Stimulated activated CD4-positive, alpha-beta T cell treated with anti-CD3 and anti-CD28 coated beads, Interleukin-4, amount 100 ng/mL, for 48 hours (primary cell): Measurements from ENCODE around the gene ADORA1.
A peak's percentile ranks its signal among the peaks of the same experiment; 100 is the strongest.

Experiments used
- DNase-seq, 2 donors: peaks; one replicate each; pipeline ENCODE4 v3.0.0-alpha.2; 2020; ENCODE audit warnings: low read depth in 2 of 2

The ADORA1 gene

GRCh38 chr1:203127666-203128430 lies at the start of gene ADORA1:
Gene ADORA1, plus strand, starts transcription at chr1:203127726. Its CDS starts 1,116 bp downstream, at chr1:203128842.
- no peak for DNase-seq

GRCh38 chr1:203077956-203078355 lies 49.6 kb upstream of the ADORA1 start:
- DNase-seq = no peak

DNA sequence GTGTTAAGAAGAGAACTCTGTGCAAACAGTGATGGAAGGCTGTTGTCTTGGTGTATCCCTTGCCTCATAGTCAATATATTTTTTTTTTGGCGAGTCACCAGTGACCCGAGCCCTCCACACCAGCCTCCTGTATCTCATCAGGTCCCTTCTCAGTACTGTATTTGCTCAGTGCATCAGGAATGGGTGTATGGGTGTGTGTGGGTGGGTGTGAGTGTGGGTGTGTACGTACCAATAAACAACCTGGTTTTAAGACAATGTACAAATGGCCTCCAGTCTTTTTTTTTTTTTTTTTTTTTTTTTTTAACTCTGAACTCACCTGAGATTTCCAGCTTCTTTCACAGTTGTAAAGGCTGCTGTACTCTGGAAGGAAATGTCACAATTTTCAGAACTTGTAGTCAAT lies 49.0 kb upstream of the ADORA1 start:
- DNase-seq = no peak

DNA sequence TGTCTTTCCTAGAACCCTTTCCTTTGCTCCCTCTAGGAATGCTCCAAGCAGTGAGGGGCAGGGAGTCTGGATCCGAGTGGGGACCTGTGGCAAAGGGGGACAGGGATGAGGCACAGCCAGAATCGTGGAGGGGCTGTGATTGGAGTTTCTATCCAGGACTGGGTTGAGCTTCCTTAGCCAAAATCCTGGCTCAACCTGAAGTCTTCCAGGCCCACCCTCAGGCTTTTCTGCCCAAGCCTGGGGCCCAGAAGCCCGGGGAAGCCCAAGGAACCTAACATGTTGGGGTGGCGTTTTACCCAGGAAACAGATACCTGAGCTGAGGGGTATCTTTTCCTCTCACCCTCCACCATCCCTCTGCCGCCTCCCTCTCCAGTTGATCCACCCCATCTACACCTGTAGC lies 47.1 kb upstream of the ADORA1 start:
- DNase-seq = no peak

DNA sequence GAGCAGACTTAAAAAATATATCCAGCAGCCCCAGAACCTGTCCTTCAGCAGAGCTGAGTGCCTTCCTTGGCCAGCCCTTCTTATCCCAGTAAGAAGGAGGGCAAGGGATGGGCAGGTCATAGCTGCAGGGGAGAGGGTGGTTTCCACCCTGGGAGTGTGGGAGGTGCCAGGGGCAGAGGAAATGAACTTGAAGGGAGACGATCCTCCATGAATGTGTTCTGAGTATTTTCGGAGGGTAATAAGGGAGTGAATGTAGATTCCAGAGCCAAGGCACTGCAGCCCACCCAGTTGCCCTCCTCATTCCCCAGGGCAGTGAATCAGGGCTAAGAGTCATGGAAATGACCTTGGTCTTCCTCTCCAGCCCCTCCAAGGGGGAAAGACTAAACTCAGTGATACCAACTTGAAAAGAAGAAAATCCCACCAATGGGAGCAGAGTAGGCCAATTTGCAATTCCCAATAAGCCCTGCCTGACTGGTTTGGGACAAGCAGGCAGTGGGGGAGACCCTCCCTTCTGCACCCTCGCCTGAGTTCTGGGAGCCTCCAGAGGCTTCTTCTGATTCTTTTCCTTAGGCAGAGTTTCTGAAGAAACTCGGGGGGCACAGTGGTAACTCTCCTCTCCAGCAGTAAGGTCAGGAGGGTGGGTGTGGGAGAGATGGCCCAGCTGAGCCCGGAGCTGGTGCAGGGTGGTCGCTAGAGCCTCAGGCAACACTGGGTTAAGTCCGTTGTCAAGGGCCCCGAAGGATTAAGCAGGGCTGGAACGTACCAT lies 45.9 kb upstream of the ADORA1 start:
- no peak for DNase-seq

GRCh38 chr1:203082231-203082505 lies 45.4 kb upstream of the ADORA1 start:
- DNase-seq = no peak

DNA sequence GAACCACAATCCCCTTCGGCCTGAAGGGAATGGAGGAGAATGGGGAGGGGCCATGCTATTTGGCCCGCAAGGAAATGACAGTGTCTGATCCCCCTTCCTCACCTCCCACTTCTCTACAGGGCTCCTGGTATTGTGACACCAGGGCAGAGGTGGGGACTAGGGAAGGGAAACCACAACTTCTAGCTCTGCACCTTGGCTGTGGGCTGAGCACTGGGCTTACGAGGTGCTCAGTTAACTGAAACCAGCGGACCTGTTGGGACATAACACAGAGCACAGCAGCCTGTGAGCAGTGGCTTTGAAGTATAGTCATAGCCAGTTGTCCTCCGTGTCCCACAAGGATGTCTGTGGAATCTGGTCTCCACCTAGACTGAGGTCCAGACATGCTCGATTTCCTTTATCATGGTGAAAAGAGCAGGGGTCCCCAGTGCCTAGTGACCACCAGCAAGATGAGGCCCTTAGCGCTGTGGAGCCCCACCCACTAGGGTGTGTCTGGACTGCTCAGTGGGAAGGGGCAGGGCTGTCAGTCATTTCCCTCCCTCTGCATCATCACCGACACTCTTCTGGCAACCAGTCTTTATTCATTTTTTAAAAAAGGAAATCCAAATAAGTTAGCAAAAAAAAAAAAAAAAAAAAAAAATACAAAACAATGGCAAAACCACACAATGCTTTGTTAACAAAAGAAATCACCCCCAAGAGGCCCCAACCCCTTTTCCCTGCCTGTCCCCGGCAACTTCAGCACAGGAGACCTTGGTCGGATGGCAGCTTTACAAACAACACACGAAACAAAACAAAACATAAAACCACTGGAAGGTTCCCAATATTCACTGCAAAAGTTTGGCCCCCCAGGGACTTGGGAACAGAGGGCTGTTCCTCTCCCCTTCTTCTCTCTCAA lies 44.7 kb upstream of the ADORA1 start:
- DNase-seq = no peak

- no peak for DNase-seq
Observed at GRCh38 chr1:203083463-203083921, 44.0 kb upstream of the ADORA1 start.

DNA sequence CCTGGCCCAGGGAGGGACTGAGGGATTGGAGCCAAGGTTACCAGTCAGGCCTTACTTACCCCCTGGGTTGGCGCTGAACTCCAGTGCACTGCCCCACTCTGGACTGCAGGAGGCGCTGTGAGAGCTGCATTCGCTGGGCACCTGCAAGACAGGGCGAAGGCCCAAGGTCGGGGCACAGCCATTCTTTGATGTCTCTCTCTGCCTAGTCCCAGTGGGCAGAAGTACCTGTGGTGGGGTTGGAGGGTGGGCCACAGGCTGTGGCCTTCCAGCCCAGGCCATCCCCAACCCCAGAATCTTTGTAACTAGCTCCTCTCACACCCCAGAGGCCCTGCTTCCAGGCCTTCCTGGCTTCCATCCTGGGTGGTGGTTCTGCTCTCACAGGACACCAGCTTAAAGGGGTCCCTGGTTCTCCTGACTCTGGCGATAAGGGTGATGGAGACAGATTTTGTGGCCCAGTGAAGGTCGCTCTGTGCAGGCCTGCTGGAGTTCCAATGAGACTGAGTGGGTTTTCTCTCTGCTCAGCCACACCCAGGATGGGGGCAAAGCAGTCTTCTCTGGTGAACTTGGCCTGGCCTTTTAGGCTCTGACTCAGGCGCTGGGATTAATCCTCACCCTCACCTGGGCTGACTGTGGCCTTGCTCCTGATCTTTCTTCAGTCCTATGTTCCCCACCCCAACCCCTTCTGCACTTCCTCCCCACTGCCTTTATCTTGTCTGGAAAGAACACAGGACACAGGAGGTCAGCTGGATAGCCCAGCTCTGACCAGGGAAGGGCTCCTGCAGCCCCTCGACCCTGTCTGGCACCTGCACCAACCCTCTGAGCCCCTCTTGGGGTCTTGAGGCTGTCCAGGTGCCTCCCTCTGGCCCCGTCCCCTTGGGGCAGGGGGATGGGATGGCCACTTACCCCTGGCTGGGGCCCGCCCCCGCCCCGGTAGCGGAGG lies 42.7 kb upstream of the ADORA1 start:
- peak; percentile 33 to 42 for DNase-seq

DNA sequence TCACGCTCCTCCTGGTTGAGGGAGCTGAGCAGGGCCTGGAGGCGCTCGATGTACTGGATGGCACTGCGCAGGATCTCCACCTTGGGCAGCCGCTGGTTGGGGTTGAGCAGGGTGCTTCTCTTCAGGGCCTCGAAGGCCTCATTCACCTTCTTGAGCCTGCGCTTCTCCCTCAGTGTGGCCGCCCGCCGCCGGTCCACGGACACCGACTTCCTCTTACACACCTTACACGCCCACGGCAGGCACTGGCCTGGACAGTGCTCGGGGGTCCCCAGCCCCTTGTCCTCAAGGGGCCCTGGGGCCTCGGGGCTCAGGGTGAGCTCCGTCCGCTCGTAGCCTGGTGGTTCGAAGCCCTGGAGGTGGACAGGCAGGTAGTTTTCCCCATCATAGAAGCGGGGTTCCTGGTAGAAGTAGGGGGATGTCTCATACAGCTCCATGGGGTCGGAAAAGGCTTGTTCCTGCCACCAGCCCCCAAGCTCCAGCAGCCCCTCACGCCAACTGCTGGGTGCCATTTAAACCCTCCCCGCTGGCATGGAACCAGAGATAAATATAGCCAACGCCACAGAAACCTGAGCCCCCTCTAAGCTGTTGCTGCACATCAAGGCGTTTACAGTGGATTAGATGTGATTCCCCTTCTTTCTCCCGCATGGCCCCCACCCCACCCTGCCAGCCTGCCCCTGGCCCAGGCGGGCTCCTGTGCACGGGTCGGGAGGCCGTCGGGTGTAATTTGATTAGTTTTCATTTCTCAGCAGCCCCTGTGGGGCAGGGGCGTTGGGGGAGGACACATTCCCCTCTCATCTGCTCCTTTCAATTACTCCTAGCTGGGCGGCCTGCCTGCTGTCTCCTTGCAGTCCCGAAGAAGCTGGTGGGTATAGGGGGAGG lies 41.8 kb upstream of the ADORA1 start, which contains the start of gene MYOG:
Gene MYOG (minus strand): TSS at position 485 of the 879 bp plus-strand sequence. CDS start 51 bp downstream, at position 434.
- no peak for DNase-seq

GRCh38 chr1:203086992-203087763 lies 40.3 kb upstream of the ADORA1 start:
- DNase-seq = no peak

DNA sequence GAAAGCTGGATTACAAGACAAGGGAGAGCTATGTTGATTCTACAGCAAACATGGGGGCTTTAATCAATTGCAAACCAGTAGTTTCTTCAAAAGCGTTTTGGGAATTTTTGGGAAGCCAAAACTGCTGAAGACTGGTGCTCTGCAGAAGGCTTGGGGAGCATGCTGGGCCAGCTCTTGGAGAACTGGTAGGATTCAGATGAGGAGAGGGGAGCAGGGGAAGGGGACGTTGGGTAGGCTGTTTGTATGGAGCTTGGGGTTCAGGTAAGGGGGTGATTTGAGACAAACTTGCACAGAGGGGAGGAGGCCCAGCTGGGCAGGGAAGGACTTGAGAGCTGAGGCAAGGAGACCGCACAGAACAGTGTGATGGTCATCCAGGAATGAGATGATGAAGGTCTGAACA lies 39.1 kb upstream of the ADORA1 start:
- no peak for DNase-seq

DNA sequence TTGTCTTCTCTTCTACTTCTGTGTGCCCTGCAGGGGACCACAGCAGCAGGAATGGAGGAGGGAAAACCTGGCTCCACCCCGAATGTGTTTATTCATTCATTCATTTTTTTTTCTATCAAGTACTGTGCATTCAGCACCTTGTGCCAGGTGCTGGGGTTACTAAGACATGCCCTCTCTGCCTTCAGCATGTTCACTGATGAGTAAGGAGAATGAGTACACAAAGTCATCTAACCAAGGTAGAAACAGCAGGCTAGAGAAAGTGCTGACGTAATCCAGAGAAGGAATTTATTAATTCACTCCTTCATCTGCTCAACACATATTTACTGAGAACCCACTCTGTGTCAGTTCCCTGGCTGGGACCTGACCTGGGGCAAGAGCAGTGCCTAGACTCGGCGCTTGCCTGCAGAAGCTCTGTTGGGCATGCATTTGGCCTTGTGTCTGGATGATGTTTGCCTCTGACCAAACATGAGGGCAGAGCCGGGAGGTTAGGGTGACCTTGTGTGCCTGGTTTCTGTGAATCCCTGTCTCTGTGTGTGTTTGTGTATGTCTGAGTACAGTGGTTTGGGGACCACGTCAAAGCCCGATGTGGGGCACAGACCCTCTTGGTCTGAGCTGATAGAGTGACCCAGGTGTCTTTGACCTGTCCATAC lies 38.4 kb upstream of the ADORA1 start:
- DNase-seq = no peak

GRCh38 chr1:203089651-203090045 lies 37.9 kb upstream of the ADORA1 start:
- no peak for DNase-seq

DNA sequence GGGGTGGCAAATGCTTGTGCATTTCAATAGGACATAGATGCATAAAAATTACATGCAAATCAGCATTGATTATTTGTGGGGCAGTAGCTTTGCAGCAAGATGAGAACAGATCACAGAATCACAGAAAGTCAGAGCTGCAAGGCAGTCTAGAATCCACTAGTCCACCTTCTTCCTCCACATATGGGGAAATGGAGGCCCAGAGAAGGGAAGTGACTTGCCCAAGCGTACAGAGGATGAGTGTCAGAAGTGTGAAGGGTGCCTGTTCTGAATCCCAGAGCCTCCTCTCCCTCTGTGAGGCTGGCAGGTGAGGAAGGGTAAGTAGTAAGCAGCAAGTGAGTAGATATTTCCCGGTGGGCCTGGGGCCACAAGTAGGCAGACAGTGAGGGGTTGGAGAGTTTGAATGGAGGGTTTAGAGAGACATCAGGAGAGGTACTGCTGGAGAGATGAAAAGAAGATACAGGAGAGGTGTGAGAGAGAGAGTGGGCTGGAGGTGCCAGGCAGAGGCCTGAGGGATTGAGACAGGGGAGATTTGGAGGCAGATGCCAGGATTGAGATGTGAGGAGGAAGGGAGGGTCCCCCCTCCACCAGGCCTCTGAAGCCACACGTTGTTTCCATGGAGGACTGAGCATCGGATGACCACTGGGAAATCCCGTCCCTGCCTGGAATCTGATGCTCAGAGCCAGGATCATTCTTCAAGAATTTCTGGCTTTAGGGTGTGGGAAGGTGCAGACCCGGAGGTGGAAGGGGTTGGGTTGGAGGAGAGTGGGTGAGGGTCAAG lies 36.9 kb upstream of the ADORA1 start:
- no peak for DNase-seq

DNA sequence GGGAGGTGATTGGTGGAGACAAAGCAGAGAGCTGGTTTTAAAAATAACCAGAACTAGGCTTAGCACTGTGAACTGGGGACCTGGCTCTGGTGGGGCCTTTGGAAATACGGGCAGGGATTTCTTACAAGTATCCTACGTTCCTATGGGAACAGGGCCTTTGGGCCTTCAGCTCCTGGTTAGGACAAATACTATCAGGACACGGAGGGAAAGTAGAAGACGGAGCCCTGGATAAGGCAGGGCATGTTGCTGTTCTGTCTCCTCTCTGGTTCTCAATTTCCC lies 36.4 kb upstream of the ADORA1 start:
- DNase-seq = no peak

GRCh38 chr1:203091761-203092330 lies 35.7 kb upstream of the ADORA1 start:
- DNase-seq = no peak
